HUES6 (cell line): Measurements from ENCODE around the gene CTAGE1.
"Not testable (repeated sequence)": the region's sequence is repeated elsewhere in the genome, so short reads cannot be mapped to it uniquely, and the experiment has no call there.

Experiments used
- H3K27ac ChIP-seq: 2 replicates; pipeline ENCODE4 v1.7.0; 2013; ENCODE audit warnings: low read depth, mild to moderate bottlenecking, low read length, inconsistent platforms
- H3K27me3 ChIP-seq: 2 replicates; pipeline ENCODE4 v1.6.1; 2013; ENCODE audit warnings: low read length; ENCODE audit not compliant: control insufficient read depth, insufficient read depth
- H3K36me3 ChIP-seq: 2 replicates; pipeline ENCODE4 v1.6.1; 2013; ENCODE audit warnings: low read length; ENCODE audit not compliant: control insufficient read depth, insufficient read depth
- H3K4me1 ChIP-seq: 2 replicates; pipeline ENCODE4 v1.6.1; 2013; ENCODE audit warnings: low read length; ENCODE audit not compliant: control insufficient read depth, insufficient read depth
- H3K4me3 ChIP-seq: 2 replicates; pipeline ENCODE4 v1.5.1; 2013; ENCODE audit warnings: low read depth, low read length
- H3K9ac ChIP-seq: one replicate; pipeline ENCODE4 v1.6.1; 2013; ENCODE audit warnings: mild to moderate bottlenecking, low read length
- H3K9me3 ChIP-seq: 2 replicates; pipeline ENCODE4 v1.6.1; 2013; ENCODE audit warnings: low read depth, low read length; ENCODE audit not compliant: control insufficient read depth, insufficient read depth

The CTAGE1 gene

GRCh38 chr18:22453315-22453714 lies 35.6 kb upstream of the CTAGE1 start:
- Histone ChIP-seq H3K36me3 (no peaks in the 10 kb centered on the region), H3K4me3 (no peak overlapping the region), H3K27me3 (0 out of 2 replicates have a peak, but pooled peaks cover 4% of the 10 kb centered on the region), H3K4me1 (peaks cover 26% of the 10 kb centered on the region), H3K27ac (no peak overlapping the region), H3K9me3 (peaks cover 9% of the 10 kb centered on the region; the same call in 1 of the 2 replicates), H3K9ac (no peak overlapping the region)

- Histone ChIP-seq H3K27ac (no peak overlapping the region), H3K4me3 (peak overlapping the region; percentile 52), H3K27me3 (0 out of 2 replicates have a peak, but pooled peaks cover 4% of the 10 kb centered on the region), H3K9ac (no peak overlapping the region), H3K4me1 (peaks cover 26% of the 10 kb centered on the region), H3K9me3 (peaks cover 9% of the 10 kb centered on the region; the same call in 1 of the 2 replicates), H3K36me3 (no peaks in the 10 kb centered on the region)
These were observed 34.5 kb upstream of the CTAGE1 start for GRCh38 chr18:22452226-22452668.

- Histone ChIP-seq H3K36me3 (no peaks in the 10 kb centered on the region), H3K4me3 (peak overlapping the region; percentile 52), H3K9me3 (peaks cover 9% of the 10 kb centered on the region; the same call in 1 of the 2 replicates), H3K27me3 (0 out of 2 replicates have a peak, but pooled peaks cover 4% of the 10 kb centered on the region), H3K4me1 (peaks cover 26% of the 10 kb centered on the region), H3K9ac (no peak overlapping the region), H3K27ac (no peak overlapping the region)
These were observed 34.1 kb upstream of the CTAGE1 start for GRCh38 chr18:22451796-22452195.

GRCh38 chr18:22450766-22451165 lies 33.1 kb upstream of the CTAGE1 start:
- not testable (repeated sequence) for H3K4me3 ChIP-seq, H3K9ac ChIP-seq, H3K36me3 ChIP-seq, H3K9me3 ChIP-seq, H3K27me3 ChIP-seq, H3K27ac ChIP-seq
- peaks cover 17% of the 10 kb centered on the region for H3K4me1 ChIP-seq

- not testable (repeated sequence) for H3K4me3 ChIP-seq, H3K36me3 ChIP-seq, H3K27ac ChIP-seq, H3K9ac ChIP-seq, H3K27me3 ChIP-seq, H3K9me3 ChIP-seq
- peaks cover 12% of the 10 kb centered on the region for H3K4me1 ChIP-seq
These were observed 32.6 kb upstream of the CTAGE1 start for GRCh38 chr18:22450318-22450717.

- H3K9ac ChIP-seq, H3K36me3 ChIP-seq, H3K27ac ChIP-seq, H3K4me3 ChIP-seq, H3K27me3 ChIP-seq, H3K9me3 ChIP-seq: not testable (repeated sequence)
- peaks cover 12% of the 10 kb centered on the region; the same call in 1 of the 2 replicates for H3K4me1 ChIP-seq
These were observed 32.0 kb upstream of the CTAGE1 start for GRCh38 chr18:22449753-22450152.

- no peak overlapping the region for H3K9ac ChIP-seq
- H3K36me3 ChIP-seq, result no peaks in the 10 kb centered on the region
- H3K27me3 ChIP-seq, result no peaks in the 10 kb centered on the region
- no peak overlapping the region for H3K4me3 ChIP-seq
- peaks cover 12% of the 10 kb centered on the region; the same call in 1 of the 2 replicates for H3K4me1 ChIP-seq
- no peak overlapping the region for H3K27ac ChIP-seq
- peaks cover 9% of the 10 kb centered on the region; the same call in 1 of the 2 replicates for H3K9me3 ChIP-seq
These were observed 30.5 kb upstream of the CTAGE1 start for GRCh38 chr18:22448238-22448637.

GRCh38 chr18:22447792-22448191 lies 30.1 kb upstream of the CTAGE1 start:
- no peak overlapping the region for H3K4me3 ChIP-seq
- no peak overlapping the region for H3K9ac ChIP-seq
- H3K27ac ChIP-seq, result no peak overlapping the region
- no peaks in the 10 kb centered on the region for H3K27me3 ChIP-seq
- H3K4me1 ChIP-seq, result peaks cover 12% of the 10 kb centered on the region; the same call in 1 of the 2 replicates
- H3K9me3 ChIP-seq, result peaks cover 9% of the 10 kb centered on the region; the same call in 1 of the 2 replicates
- no peaks in the 10 kb centered on the region for H3K36me3 ChIP-seq

GRCh38 chr18:22446911-22447310 lies 29.2 kb upstream of the CTAGE1 start:
- Histone ChIP-seq H3K9me3 (peaks cover 9% of the 10 kb centered on the region; the same call in 1 of the 2 replicates), H3K9ac (no peak overlapping the region), H3K36me3 (no peaks in the 10 kb centered on the region), H3K27me3 (no peaks in the 10 kb centered on the region), H3K4me1 (peaks cover 4% of the 10 kb centered on the region; the same call in 1 of the 2 replicates), H3K4me3 (no peak overlapping the region), H3K27ac (no peak overlapping the region)

- H3K27me3 ChIP-seq, result no peaks in the 10 kb centered on the region
- peaks cover 9% of the 10 kb centered on the region; the same call in 1 of the 2 replicates for H3K9me3 ChIP-seq
- no peaks in the 10 kb centered on the region for H3K4me1 ChIP-seq
- no peaks in the 10 kb centered on the region for H3K36me3 ChIP-seq
- no peak overlapping the region for H3K9ac ChIP-seq
- H3K27ac ChIP-seq, result no peak overlapping the region
- H3K4me3 ChIP-seq, result no peak overlapping the region
These were observed 28.6 kb upstream of the CTAGE1 start for GRCh38 chr18:22446325-22446724.

GRCh38 chr18:22441638-22442037 lies 23.9 kb upstream of the CTAGE1 start:
- Histone ChIP-seq H3K9me3 (no peaks in the 10 kb centered on the region), H3K4me1 (peaks cover 6% of the 10 kb centered on the region; the same call in 1 of the 2 replicates), H3K36me3 (no peaks in the 10 kb centered on the region), H3K4me3 (no peak overlapping the region), H3K27ac (no peak overlapping the region), H3K27me3 (no peaks in the 10 kb centered on the region), H3K9ac (no peak overlapping the region)
